Subcutaneous adipose tissue (tissue), 4 donors: ENCODE data around the gene TMEM43. TPM values are rescaled to one million over a fixed set of nuclear protein-coding genes. Genes with fewer than 3 reads are reported as not detected.

Source experiments
- total RNA-seq, 4 donors: library from RNA; depleted of rRNA; stranded (reverse); fragments of >200 nt; gene quantifications; one replicate each; pipeline ENCODE4 v1.1.0, GENCODE V29; 2016

TMEM43 gene
- total RNA-seq, 4 donors from 2014 or later = 98.7 to 169 (median 129) TPM

Other genes starting within 250 kb of the TMEM43 start
- under 1 TPM in 1 of 4 donors, not detected in 3; 0.17 TPM for gene WNT7A, start 245.0 kb upstream of the TMEM43 start, total RNA-seq
- 10 to 100 TPM; 11.7 to 18.6 (median 14.5) TPM for gene CHCHD4, start 182 bp upstream of the TMEM43 start, total RNA-seq
- 10 to 100 TPM; 25.4 to 70.6 (median 46.0) TPM for gene XPC, start 53.5 kb downstream of the TMEM43 start, total RNA-seq
- gene LSM3, start 53.8 kb downstream of the TMEM43 start, total RNA-seq = 10 to 100 TPM in 1 of 4 donors, 1 to 10 TPM in 3; 7.2 to 16.8 (median 8.8) TPM